Mesenchymal stem cell (in vitro differentiated cells and primary cell): ENCODE data around the gene AKR1C4.
"Not testable (repeated sequence)": the region's sequence is repeated elsewhere in the genome, so short reads cannot be mapped to it uniquely, and the experiment has no call there.

Experiments used
- DNase-seq: peaks from one replicate; pipeline ENCODE4 v3.0.0-alpha.2; 2013
- H2AFZ ChIP-seq: one replicate; pipeline ENCODE4 v1.6.1; 2013; ENCODE audit warnings: low read depth, mild to moderate bottlenecking, control low read depth, inconsistent platforms, low read length, moderate library complexity
- H2AK5ac ChIP-seq: 2 replicates; pipeline ENCODE4 v1.6.1; 2013; ENCODE audit warnings: low read length, moderate library complexity, mild to moderate bottlenecking, inconsistent platforms; ENCODE audit not compliant: severe bottlenecking
- H2BK120ac ChIP-seq: one replicate; pipeline ENCODE4 v1.6.1; 2013; ENCODE audit warnings: low read depth, mild to moderate bottlenecking, inconsistent platforms, low read length, moderate library complexity
- H2BK12ac ChIP-seq, 2 experiments: one replicate each; pipeline ENCODE4 v1.6.1; 2013; ENCODE audit warnings: inconsistent platforms in 2 of 2, low read length in 2 of 2, mild to moderate bottlenecking in 2 of 2, moderate library complexity in 2 of 2, control low read depth in 1 of 2
- H2BK15ac ChIP-seq: one replicate; pipeline ENCODE4 v1.6.1; 2013; ENCODE audit warnings: mild to moderate bottlenecking, low read depth, inconsistent platforms; ENCODE audit not compliant: poor library complexity, severe bottlenecking
- H2BK5ac ChIP-seq: 2 replicates; pipeline ENCODE4 v1.6.1; 2013; ENCODE audit warnings: low read depth, mild to moderate bottlenecking, low read length, control low read depth, inconsistent platforms; ENCODE audit not compliant: poor library complexity, severe bottlenecking
- H3K14ac ChIP-seq, 2 experiments: one replicate each; pipeline ENCODE4 v1.6.1; 2013; ENCODE audit warnings: inconsistent platforms in 2 of 2, low read length in 2 of 2, control low read depth in 1 of 2, mild to moderate bottlenecking in 1 of 2, moderate library complexity in 1 of 2
- H3K18ac ChIP-seq, 2 experiments: one replicate each; pipeline ENCODE4 v1.6.1; 2013; ENCODE audit warnings: inconsistent platforms in 2 of 2, low read length in 2 of 2, control low read depth in 1 of 2, low read depth in 1 of 2, mild to moderate bottlenecking in 1 of 2
- H3K23ac ChIP-seq, 2 experiments: one replicate each; pipeline ENCODE4 v1.6.1; 2013; ENCODE audit warnings: inconsistent platforms in 2 of 2, low read length in 2 of 2, mild to moderate bottlenecking in 2 of 2, moderate library complexity in 2 of 2, control low read depth in 1 of 2
- H3K27ac ChIP-seq: 2 replicates; pipeline ENCODE4 v1.5.1; 2013; ENCODE audit warnings: mild to moderate bottlenecking, moderate library complexity, low read length, control low read depth, inconsistent platforms; ENCODE audit not compliant: poor library complexity, severe bottlenecking
- H3K27me3 ChIP-seq, 2 experiments: 2 replicates each; pipeline versions ENCODE4 v1.6.1 to v1.7.0; 2013; ENCODE audit warnings: low read length in 2 of 2, mild to moderate bottlenecking in 2 of 2, moderate library complexity in 2 of 2, control low read depth in 1 of 2, inconsistent platforms in 1 of 2; ENCODE audit not compliant: control insufficient read depth in 1 of 2, insufficient read depth in 1 of 2
- H3K36me3 ChIP-seq, 2 experiments: 2 replicates each; pipeline versions ENCODE4 v1.6.1 to v1.7.0; 2013; ENCODE audit warnings: low read length in 2 of 2, control low read depth in 1 of 2, inconsistent platforms in 1 of 2, low read depth in 1 of 2, mild to moderate bottlenecking in 1 of 2; ENCODE audit not compliant: insufficient read depth in 2 of 2, control insufficient read depth in 1 of 2
- H3K4ac ChIP-seq, 2 experiments: one replicate each; pipeline ENCODE4 v1.6.1; 2013; ENCODE audit warnings: inconsistent platforms in 2 of 2, low read length in 2 of 2, mild to moderate bottlenecking in 2 of 2, moderate library complexity in 2 of 2, control low read depth in 1 of 2, low read depth in 1 of 2
- H3K4me1 ChIP-seq: 2 replicates; pipeline ENCODE4 v1.6.1; 2013; ENCODE audit warnings: low read depth, low read length, control low read depth; ENCODE audit not compliant: control insufficient read depth, insufficient read depth
- H3K4me2 ChIP-seq: 2 replicates; pipeline ENCODE4 v1.6.1; 2013; ENCODE audit warnings: low read length, mild to moderate bottlenecking, inconsistent platforms; ENCODE audit not compliant: poor library complexity, severe bottlenecking
- H3K4me3 ChIP-seq, 2 experiments: 2 replicates each; pipeline versions ENCODE4 v1.5.1 to v1.7.0; 2013; ENCODE audit warnings: low read length in 2 of 2, mild to moderate bottlenecking in 2 of 2, control low read depth in 1 of 2, low read depth in 1 of 2; ENCODE audit not compliant: insufficient read depth in 1 of 2
- H3K79me1 ChIP-seq: replicated peaks from 2 replicates; pipeline ENCODE4 v1.6.1; 2013; ENCODE audit warnings: mild to moderate bottlenecking, control low read depth, low read length, inconsistent platforms; ENCODE audit not compliant: poor library complexity, severe bottlenecking
- H3K9ac ChIP-seq: 2 replicates; pipeline ENCODE4 v1.7.0; 2013; ENCODE audit warnings: mild to moderate bottlenecking, low read length, moderate library complexity
- H3K9me3 ChIP-seq: 2 replicates; pipeline ENCODE4 v1.7.0; 2013; ENCODE audit warnings: mild to moderate bottlenecking, low read length; ENCODE audit not compliant: control insufficient read depth
- H4K8ac ChIP-seq: one replicate; pipeline ENCODE4 v1.6.1; 2013; ENCODE audit warnings: inconsistent platforms, mild to moderate bottlenecking, low read length, moderate library complexity
- H4K91ac ChIP-seq: one replicate; pipeline ENCODE4 v1.6.1; 2013; ENCODE audit warnings: mild to moderate bottlenecking, low read length, inconsistent platforms
- WGBS: methylation state at CpG from one replicate; pipeline ENCODE4 v1.1.7; 2013; ENCODE audit warnings: mixed read lengths; 5-methylcytosine and 5-hydroxymethylcytosine counted together

The AKR1C4 gene

DNA sequence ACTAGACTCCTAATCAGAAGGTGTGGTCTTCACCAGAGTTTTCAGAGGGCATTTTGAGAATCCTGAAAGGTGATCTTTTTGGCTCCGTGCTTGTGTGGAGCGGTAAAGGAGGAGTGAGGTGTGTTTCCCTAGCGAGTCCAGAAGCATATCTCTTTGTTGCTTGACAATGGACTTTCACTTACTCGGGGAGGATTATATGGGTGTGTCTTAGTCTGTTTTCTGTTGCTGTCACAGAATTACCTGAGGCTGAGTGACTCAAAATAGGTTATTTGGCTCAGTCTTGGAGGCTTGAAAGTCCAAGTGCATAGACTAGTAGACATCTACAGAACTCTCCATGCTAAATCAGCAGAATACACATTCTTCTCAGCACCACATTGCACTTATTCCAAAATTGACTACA, 57.9 kb downstream of the AKR1C4 start:
- WGBS: 92% methylated on average over 4 of the region's 4 CpGs
- H2BK120ac ChIP-seq: no peak overlapping the region
- H3K4ac ChIP-seq: no peak overlapping the region
- no peak overlapping the region for H3K23ac ChIP-seq
- no peak overlapping the region for H3K9ac ChIP-seq
- no peak overlapping the region for H2AFZ ChIP-seq
- H4K91ac ChIP-seq: no peak overlapping the region
- no peak overlapping the region for H3K14ac ChIP-seq
- H2BK12ac ChIP-seq: no peak overlapping the region
- no peak overlapping the region for H4K8ac ChIP-seq
- no peaks in the 10 kb centered on the region for H3K36me3 ChIP-seq
- H3K4me2 ChIP-seq: no peak overlapping the region
- peaks cover 4% of the 10 kb centered on the region for H3K4me1 ChIP-seq
- H3K4me3 ChIP-seq: no peak overlapping the region
- H2AK5ac ChIP-seq: no peak overlapping the region
- no peak overlapping the region for H3K18ac ChIP-seq
- no peak for DNase-seq
- H3K79me1 ChIP-seq: no peaks in the 10 kb centered on the region
- H3K9me3 ChIP-seq: no peaks in the 10 kb centered on the region
- H2BK15ac ChIP-seq: no peak overlapping the region
- H3K27ac ChIP-seq: no peak overlapping the region
- no peak overlapping the region for H2BK5ac ChIP-seq
- peaks cover 0 to 3% of the 10 kb centered on the region in 2 experiments for H3K27me3 ChIP-seq

DNA sequence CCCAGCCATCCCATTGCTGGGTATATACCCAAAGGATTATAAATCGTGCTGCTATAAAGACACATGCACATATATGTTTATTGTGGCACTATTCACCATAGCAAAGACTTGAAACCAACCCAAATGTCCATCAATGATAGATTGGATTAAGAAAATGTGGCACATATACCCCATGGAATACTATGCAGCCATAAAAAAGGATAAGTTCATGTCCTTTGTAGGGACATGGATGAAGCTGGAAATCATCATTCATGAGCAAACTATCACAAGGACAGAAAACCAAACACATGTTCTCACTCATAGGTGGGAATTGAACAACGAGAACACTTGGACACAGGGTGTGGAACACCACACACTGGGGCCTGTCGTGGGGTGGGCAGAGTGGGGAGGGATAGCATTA, 61.1 kb downstream of the AKR1C4 start:
- H3K4me2 ChIP-seq, H3K14ac ChIP-seq, H3K9me3 ChIP-seq, H3K27ac ChIP-seq, H2BK120ac ChIP-seq, H3K4me1 ChIP-seq, H2BK15ac ChIP-seq, H2AFZ ChIP-seq, H3K27me3 ChIP-seq, H3K9ac ChIP-seq, H3K79me1 ChIP-seq, H2AK5ac ChIP-seq, H4K8ac ChIP-seq, H3K36me3 ChIP-seq, H3K23ac ChIP-seq, H3K4me3 ChIP-seq, H4K91ac ChIP-seq, H3K18ac ChIP-seq, H3K4ac ChIP-seq, H2BK5ac ChIP-seq, H2BK12ac ChIP-seq, DNase-seq: not testable (repeated sequence)
- no CpG with 5 or more reads among the region's 3 CpGs for WGBS

DNA sequence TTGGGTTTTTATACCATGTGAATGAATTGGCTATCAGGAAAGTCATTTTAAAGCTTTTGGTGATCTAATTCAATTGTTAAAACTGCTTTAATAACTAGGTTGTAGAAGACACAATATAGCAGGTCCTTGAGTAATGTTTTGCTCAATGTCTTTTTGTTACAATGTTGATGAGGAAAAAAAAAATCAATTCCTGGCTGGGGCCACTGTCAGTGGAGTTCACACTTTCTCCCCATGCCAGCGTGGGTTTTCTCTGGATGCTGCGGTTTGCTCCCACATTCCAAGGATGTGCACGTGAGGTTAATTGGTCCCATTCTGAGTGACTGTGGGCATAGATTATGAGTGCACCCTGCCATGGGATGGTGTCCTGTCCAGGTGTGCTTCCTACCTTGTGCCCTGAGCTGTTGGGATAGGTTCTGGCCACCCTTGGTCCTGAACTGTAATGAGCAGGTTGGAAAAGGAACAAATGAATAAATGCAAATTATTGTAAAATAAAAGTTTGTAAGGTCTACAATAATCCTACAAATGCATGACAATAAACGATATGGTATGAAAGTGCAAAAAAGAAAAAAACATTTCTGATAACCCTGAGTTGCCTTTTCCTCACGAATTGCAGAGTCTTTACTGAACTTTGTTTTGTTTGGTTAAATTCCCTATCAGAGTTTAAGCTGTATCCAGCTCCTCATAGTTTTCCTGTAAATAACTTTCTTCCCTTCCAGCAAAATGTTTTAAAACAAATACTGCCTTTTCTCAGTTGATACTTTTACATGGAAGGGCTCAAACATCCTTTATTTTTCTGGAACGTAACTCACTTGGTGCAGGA, 62.7 kb downstream of the AKR1C4 start:
- Histone ChIP-seq H2BK120ac (no peak overlapping the region), H3K4me3 (no peak overlapping the region), H3K18ac (no peak overlapping the region), H3K4ac (no peak overlapping the region), H2BK5ac (no peak overlapping the region), H2AK5ac (no peak overlapping the region), H2BK12ac (no peak overlapping the region), H3K23ac (no peak overlapping the region), H3K79me1 (no peaks in the 10 kb centered on the region), H4K91ac (no peak overlapping the region), H2BK15ac (no peak overlapping the region), H3K27me3 (peaks cover 0 to 3% of the 10 kb centered on the region in 2 experiments), H3K27ac (no peak overlapping the region), H3K4me2 (no peak overlapping the region), H3K4me1 (peaks cover 2% of the 10 kb centered on the region), H3K14ac (no peak overlapping the region), H3K9ac (no peak overlapping the region), H4K8ac (no peak overlapping the region), H2AFZ (no peak overlapping the region), H3K36me3 (no peaks in the 10 kb centered on the region), H3K9me3 (peaks cover 3% of the 10 kb centered on the region)
- 89% methylated on average over 5 of the region's 6 CpGs for WGBS
- no peak for DNase-seq

DNA sequence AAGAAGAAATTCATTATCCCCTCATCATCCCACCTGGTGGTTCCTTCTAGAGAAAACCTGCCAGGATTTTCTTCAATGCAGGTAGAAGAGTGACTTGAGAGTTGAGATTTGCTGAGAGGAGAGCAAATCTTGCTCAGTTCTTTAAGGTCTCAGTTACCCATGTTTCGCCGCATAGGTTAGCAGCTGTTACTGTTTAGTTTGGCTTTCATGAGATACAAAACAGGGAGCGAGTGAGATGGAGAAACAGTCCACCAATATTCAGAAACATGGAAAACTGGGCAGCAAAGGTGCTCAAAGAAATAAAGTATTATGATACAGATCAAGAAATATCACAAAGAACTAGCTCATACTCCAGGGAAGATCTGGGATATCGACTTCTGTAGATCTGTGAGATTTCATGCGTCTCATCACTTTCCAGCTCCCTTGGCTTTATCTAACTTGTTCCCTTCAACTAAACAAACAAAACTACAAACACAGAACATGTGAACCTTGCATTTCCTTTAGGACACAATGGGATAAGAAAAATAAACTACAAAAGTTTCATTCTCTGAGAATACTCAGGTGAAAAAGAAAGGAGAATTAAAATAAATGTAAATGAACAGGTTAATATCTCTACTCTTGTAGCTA, 63.4 kb downstream of the AKR1C4 start:
- H2BK120ac ChIP-seq: no peak overlapping the region
- H3K9me3 ChIP-seq: peaks cover 7% of the 10 kb centered on the region
- no peak overlapping the region for H2AFZ ChIP-seq
- no peak overlapping the region for H4K8ac ChIP-seq
- H3K9ac ChIP-seq: no peak overlapping the region
- H2AK5ac ChIP-seq: no peak overlapping the region
- no peak overlapping the region for H3K4ac ChIP-seq
- no peaks in the 10 kb centered on the region for H3K79me1 ChIP-seq
- no peak overlapping the region for H3K27ac ChIP-seq
- no peak for DNase-seq
- H3K4me2 ChIP-seq: no peak overlapping the region
- no peak overlapping the region for H3K4me3 ChIP-seq
- no peak overlapping the region for H4K91ac ChIP-seq
- H2BK12ac ChIP-seq: no peak overlapping the region
- H3K36me3 ChIP-seq: no peaks in the 10 kb centered on the region
- H3K4me1 ChIP-seq: peaks cover 2% of the 10 kb centered on the region
- WGBS: 98% methylated on average over 4 of the region's 5 CpGs
- no peak overlapping the region for H3K23ac ChIP-seq
- H2BK5ac ChIP-seq: no peak overlapping the region
- no peak overlapping the region for H2BK15ac ChIP-seq
- peaks cover 0 to 3% of the 10 kb centered on the region in 2 experiments for H3K27me3 ChIP-seq
- no peak overlapping the region for H3K18ac ChIP-seq
- no peak overlapping the region for H3K14ac ChIP-seq
